Testis (tissue), 2 donors: ENCODE results near the gene SLC2A5.

ENCODE experiments used
- CTCF ChIP-seq, 3 experiments: fragments of 450-650 bp in 2 of 3; fragments of 200-600 bp in 1 of 3; sonication (generic) in 1 of 3; IDR thresholded peaks; one replicate each; pipeline ENCODE4 v1.5.1; 2016 to 2019; ENCODE audit warnings: antibody characterized with exemption in 3 of 3, mild to moderate bottlenecking in 2 of 3, moderate library complexity in 1 of 3
- POLR2A ChIP-seq: fragments of 450-650 bp; IDR thresholded peaks from one replicate; pipeline ENCODE4 v1.6.1; 2017; ENCODE audit warnings: antibody characterized with exemption, mild to moderate bottlenecking, moderate library complexity

- TF ChIP-seq POLR2A (no peak), CTCF (IDR thresholded peaks at IDR 0.05) (no peak)
Measured at GRCh38 chr1:9115351-9116205, 46.1 kb upstream of the SLC2A5 start.
